Neural cell (in vitro differentiated cells): ENCODE data around the gene SND1. TPM values are rescaled to one million over a fixed set of nuclear protein-coding genes. Genes with fewer than 3 reads are reported as not detected.

Source experiments
- H2AFZ ChIP-seq: fragments of 200-600, 300-800 bp; sonication (generic), shearing (Covaris generic); 2 replicates; pipeline ENCODE4 v1.6.0; 2014; ENCODE audit warnings: low read depth, mild to moderate bottlenecking, antibody characterized with exemption, low read length, moderate library complexity
- H3F3A ChIP-seq: fragments of 200-600 bp; shearing (Covaris generic); 2 replicates; pipeline ENCODE4 v1.6.1; 2016; ENCODE audit warnings: mild to moderate bottlenecking, moderate library complexity, mixed read lengths, antibody characterized with exemption, low read length; ENCODE audit not compliant: insufficient read depth, poor library complexity, severe bottlenecking
- H3K27ac ChIP-seq: fragments of 200-600, 300-800 bp; sonication (generic), shearing (Covaris generic); 2 replicates; pipeline ENCODE4 v1.5.1; 2014; ENCODE audit warnings: mild to moderate bottlenecking, low read length, moderate library complexity
- H3K27me3 ChIP-seq: fragments of 300-800, 200-600 bp; sonication (generic), shearing (Covaris generic); 2 replicates; pipeline ENCODE4 v1.6.0; 2014; ENCODE audit warnings: mild to moderate bottlenecking, low read depth, low read length, moderate library complexity; ENCODE audit not compliant: insufficient read depth
- H3K36me3 ChIP-seq: fragments of 300-800, 200-600 bp; sonication (generic), shearing (Covaris generic); 2 replicates; pipeline ENCODE4 v1.5.1; 2014; ENCODE audit warnings: mild to moderate bottlenecking, antibody characterized with exemption, low read length, moderate library complexity; ENCODE audit not compliant: insufficient read depth
- H3K4me2 ChIP-seq: fragments of 300-800, 200-600 bp; sonication (generic), shearing (Covaris generic); 2 replicates; pipeline ENCODE4 v1.6.0; 2014; ENCODE audit warnings: mild to moderate bottlenecking, low read length
- H3K4me3 ChIP-seq: fragments of 300-800, 200-600 bp; sonication (generic), shearing (Covaris generic); 2 replicates; pipeline ENCODE4 v1.5.1; 2014; ENCODE audit warnings: mild to moderate bottlenecking, low read length, moderate library complexity
- H3K79me2 ChIP-seq: fragments of 200-600 bp; shearing (Covaris generic); replicated peaks from 2 replicates; pipeline ENCODE4 v1.6.0; 2014; ENCODE audit warnings: mild to moderate bottlenecking, low read length, moderate library complexity; ENCODE audit not compliant: insufficient read depth
- H3K9ac ChIP-seq: fragments of 300-800, 200-600 bp; sonication (generic), shearing (Covaris generic); 2 replicates; pipeline ENCODE4 v1.6.1; 2016; ENCODE audit warnings: mild to moderate bottlenecking, low read length, mixed read lengths
- H3K9me2 ChIP-seq: fragments of 200-600 bp; shearing (Covaris generic); 2 replicates; pipeline ENCODE4 v1.6.1; 2016; ENCODE audit warnings: mild to moderate bottlenecking, low read length, mixed read lengths; ENCODE audit not compliant: insufficient read depth
- H3K9me3 ChIP-seq: fragments of 200-600, 300-800 bp; sonication (generic), shearing (Covaris generic); 2 replicates; pipeline ENCODE4 v1.6.1; 2016; ENCODE audit warnings: mild to moderate bottlenecking, mixed run types, low read length, moderate library complexity, mixed read lengths
- H4K20me1 ChIP-seq: fragments of 200-600 bp; shearing (Covaris generic); 2 replicates; pipeline ENCODE4 v1.6.1; 2016; ENCODE audit warnings: mild to moderate bottlenecking, mixed run types; ENCODE audit not compliant: insufficient read depth
- CTCF ChIP-seq: fragments of 450-650 bp; IDR thresholded peaks from 2 replicates; pipeline ENCODE4 v1.5.1; 2014; ENCODE audit warnings: antibody characterized with exemption, mild to moderate bottlenecking, moderate library complexity; ENCODE audit not compliant: poor library complexity, severe bottlenecking
- EP300 ChIP-seq: fragments of 450-650 bp; conservative IDR thresholded peaks from 2 replicates; pipeline ENCODE4 v1.6.1; 2014; ENCODE audit warnings: antibody characterized with exemption, mild to moderate bottlenecking, moderate library complexity; ENCODE audit not compliant: poor library complexity, severe bottlenecking
- EZH2 ChIP-seq: fragments of 200-600, 300-800 bp; shearing (Covaris generic), sonication (generic); IDR thresholded peaks from 2 replicates; pipeline ENCODE4 v1.6.1; 2014; ENCODE audit warnings: antibody characterized with exemption, low read length, borderline replicate concordance, mild to moderate bottlenecking; ENCODE audit not compliant: insufficient read depth, poor library complexity, severe bottlenecking
- MXI1 ChIP-seq: fragments of 450-650 bp; conservative IDR thresholded peaks from 2 replicates; pipeline ENCODE4 v1.6.1; 2014; ENCODE audit warnings: antibody characterized with exemption, mild to moderate bottlenecking; ENCODE audit not compliant: poor library complexity, severe bottlenecking
- POLR2AphosphoS5 ChIP-seq: IDR thresholded peaks from 2 replicates; pipeline ENCODE4 v1.6.1; 2012
- RAD21 ChIP-seq: fragments of 450-650 bp; conservative IDR thresholded peaks from 2 replicates; pipeline ENCODE4 v1.6.1; 2014; ENCODE audit warnings: antibody characterized with exemption, mild to moderate bottlenecking, moderate library complexity
- REST ChIP-seq: IDR thresholded peaks from 2 replicates; pipeline ENCODE4 v1.6.1; 2012; ENCODE audit warnings: borderline replicate concordance
- SMC3 ChIP-seq: fragments of 450-650 bp; conservative IDR thresholded peaks from 2 replicates; pipeline ENCODE4 v1.6.1; 2014; ENCODE audit warnings: antibody characterized with exemption, mild to moderate bottlenecking, moderate library complexity; ENCODE audit not compliant: poor library complexity
- TAF1 ChIP-seq: IDR thresholded peaks from 2 replicates; pipeline ENCODE4 v1.6.1; 2012; ENCODE audit warnings: low read depth
- polyA plus RNA-seq: library from polyadenylated mRNA; depleted of rRNA; stranded (reverse); fragments of >200 nt; gene quantifications from 2 replicates; pipeline ENCODE4 v1.2.3, GENCODE V29; 2014

The SND1 gene
- polyA plus RNA-seq, 1 donor from 2014 or later, result 37.4 TPM

GRCh38 chr7:128063088-128063487 is 411.1 kb downstream of the SND1 start:
- TF ChIP-seq EP300, result no peak
- no peak for TF ChIP-seq EZH2
- no peak for TF ChIP-seq POLR2AphosphoS5
- no peak for TF ChIP-seq CTCF
- TF ChIP-seq REST, result no peak
- no peak for TF ChIP-seq TAF1
- no peak for TF ChIP-seq SMC3
- TF ChIP-seq MXI1, result no peak
- TF ChIP-seq RAD21, result no peak
- Histone ChIP-seq H3K79me2 (no peaks in the 10 kb centered on the region), H3K4me2 (no peak overlapping the region), H3K36me3 (no peaks in the 10 kb centered on the region), H3K9ac (no peak overlapping the region), H3K9me2 (no peaks in the 10 kb centered on the region), H3K4me3 (no peak overlapping the region), H3K27me3 (no peaks in the 10 kb centered on the region), H4K20me1 (no peaks in the 10 kb centered on the region), H3K27ac (no peak overlapping the region), H2AFZ (no peak overlapping the region), H3K9me3 (no peaks in the 10 kb centered on the region), H3F3A (no peaks in the 10 kb centered on the region)

- Histone ChIP-seq H3K79me2 (no peaks in the 10 kb centered on the region), H2AFZ (no peak overlapping the region), H4K20me1 (no peaks in the 10 kb centered on the region), H3K36me3 (no peaks in the 10 kb centered on the region), H3F3A (no peaks in the 10 kb centered on the region), H3K9ac (no peak overlapping the region), H3K27me3 (no peaks in the 10 kb centered on the region), H3K27ac (no peak overlapping the region), H3K9me3 (no peaks in the 10 kb centered on the region), H3K4me2 (no peak overlapping the region), H3K4me3 (no peak overlapping the region), H3K9me2 (no peaks in the 10 kb centered on the region)
- no peak for TF ChIP-seq TAF1
- TF ChIP-seq SMC3, result no peak
- TF ChIP-seq POLR2AphosphoS5, result no peak
- TF ChIP-seq EZH2, result no peak
- TF ChIP-seq RAD21, result no peak
- no peak for TF ChIP-seq REST
- no peak for TF ChIP-seq EP300
- TF ChIP-seq MXI1, result no peak
- TF ChIP-seq CTCF, result no peak
Observed at GRCh38 chr7:128065872-128066271, 413.9 kb downstream of the SND1 start.
